ENCODE results near the gene NSRP1.

GRCh38 chr17:30161601-30162000, 45.0 kb downstream of the NSRP1 start:
- TF ChIP-seq CTCF (IDR thresholded peaks at IDR 0.05) (no peak), EP300 (IDR thresholded peaks at IDR 0.05) (no peak), POLR2AphosphoS5 (IDR thresholded peaks at IDR 0.05) (no peak)
